Left ventricle myocardium superior (tissue), 1 donor: ENCODE measurements around the gene STN1. TPM values are rescaled to one million over a fixed set of nuclear protein-coding genes. Genes with fewer than 3 reads are reported as not detected.

Source experiments
- ATAC-seq: fragments of 200-7000 bp; cut with Tn5 transposase; one replicate; pipeline ENCODE4 v1.9.1; 2020; ENCODE audit warnings: mild to moderate bottlenecking, moderate library complexity
- DNase-seq: peaks from one replicate; pipeline ENCODE4 v3.0.0-alpha.2; 2020
- intact Hi-C: fragments of 100-400 bp; cut with micrococcal nuclease; formaldehyde crosslinking; loops from one replicate; pipeline ENCODE4 v1.11.0; 2022
- total RNA-seq: library from RNA; stranded (reverse); fragmentation: NEBNext Ultra II Directional; extraction: Animal tissue kit (Norgen Biotek cat#: 25700); gene quantifications from one replicate; pipeline ENCODE4 v1.2.1, GENCODE V29; 2021
- donor health status: DM: no; HTN: yes; CAD: no; lungs with severe emphysema.

STN1 gene
- total RNA-seq, 1 donor from 2014 or later = 33.2 TPM

DNA sequence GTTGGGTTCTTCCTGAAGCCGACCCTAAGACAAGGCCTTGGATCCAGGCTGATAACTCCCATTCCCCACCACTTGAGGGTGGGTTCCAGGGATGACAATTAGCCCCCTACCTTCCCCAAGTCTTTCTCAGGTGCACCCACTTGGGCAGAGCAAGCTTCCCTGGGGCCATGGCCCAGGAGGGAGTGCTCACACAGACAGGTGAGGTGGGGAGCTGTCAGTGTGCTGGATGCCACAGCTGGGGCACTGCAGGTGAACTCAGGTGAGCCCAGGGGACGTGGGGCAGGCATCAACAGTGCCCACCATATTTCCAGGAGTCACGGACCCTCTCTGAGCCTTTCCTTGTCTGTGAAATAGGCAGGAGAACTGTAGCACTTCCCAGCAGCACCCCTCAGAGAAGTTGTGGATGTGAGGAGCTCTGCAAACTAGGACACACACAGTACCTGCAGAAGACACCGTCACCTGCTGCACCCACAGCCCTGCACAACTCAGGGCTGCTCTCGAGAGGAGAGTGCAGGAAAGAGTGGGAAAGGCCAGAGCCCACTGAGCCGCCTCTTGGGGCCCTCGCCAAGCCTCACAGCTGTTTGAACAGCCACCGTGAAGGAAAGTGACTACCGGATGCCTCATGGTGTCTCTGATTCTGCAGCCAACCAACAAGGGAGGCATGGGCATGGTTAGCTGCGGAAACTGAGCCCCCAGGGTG, 80.5 kb downstream of the STN1 start:
- intact Hi-C loops = no loop called here
- ATAC-seq (no peak), DNase-seq (peak; percentile 20)

DNA sequence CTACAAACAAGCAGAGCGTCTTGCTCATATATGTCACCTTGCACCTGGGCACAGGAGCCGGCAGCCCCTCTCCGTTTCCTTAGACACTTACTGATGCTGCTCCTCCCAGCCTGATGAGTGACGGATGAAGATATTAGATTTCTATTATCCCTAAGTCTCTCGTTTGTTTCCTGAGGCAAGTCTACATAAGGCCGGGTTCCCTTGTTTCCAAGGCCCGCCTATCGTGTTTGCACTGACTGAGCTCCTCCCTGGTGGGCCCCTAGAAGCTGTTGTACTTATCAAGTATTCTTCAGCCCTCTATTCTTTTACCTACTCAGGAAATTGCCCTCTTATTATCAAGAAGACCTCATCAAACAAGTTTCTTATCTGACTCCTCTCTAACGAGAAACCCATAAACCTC, 81.1 kb downstream of the STN1 start:
- intact Hi-C loops = no loop called here
- no peak for ATAC-seq

DNA sequence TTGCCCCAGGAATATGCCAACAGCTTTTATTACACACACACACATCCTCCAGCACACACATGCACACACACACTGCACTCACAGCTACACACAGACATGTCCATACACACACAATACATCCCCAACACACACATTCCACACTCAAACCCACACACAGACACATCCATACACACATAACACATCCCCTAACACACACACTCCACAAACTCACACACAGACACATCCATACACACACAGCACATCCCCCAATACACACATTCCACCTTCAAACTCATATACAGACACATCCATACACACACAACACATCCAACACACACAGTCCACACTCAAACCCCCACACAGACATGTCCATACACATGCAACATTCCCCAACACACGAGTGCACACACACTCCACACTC, 81.7 kb downstream of the STN1 start:
- intact Hi-C loops = no loop called here
- ATAC-seq = no peak

More for the DNA sequence above, 81.1 kb downstream of the STN1 start:
- DNase-seq = no peak

DNA sequence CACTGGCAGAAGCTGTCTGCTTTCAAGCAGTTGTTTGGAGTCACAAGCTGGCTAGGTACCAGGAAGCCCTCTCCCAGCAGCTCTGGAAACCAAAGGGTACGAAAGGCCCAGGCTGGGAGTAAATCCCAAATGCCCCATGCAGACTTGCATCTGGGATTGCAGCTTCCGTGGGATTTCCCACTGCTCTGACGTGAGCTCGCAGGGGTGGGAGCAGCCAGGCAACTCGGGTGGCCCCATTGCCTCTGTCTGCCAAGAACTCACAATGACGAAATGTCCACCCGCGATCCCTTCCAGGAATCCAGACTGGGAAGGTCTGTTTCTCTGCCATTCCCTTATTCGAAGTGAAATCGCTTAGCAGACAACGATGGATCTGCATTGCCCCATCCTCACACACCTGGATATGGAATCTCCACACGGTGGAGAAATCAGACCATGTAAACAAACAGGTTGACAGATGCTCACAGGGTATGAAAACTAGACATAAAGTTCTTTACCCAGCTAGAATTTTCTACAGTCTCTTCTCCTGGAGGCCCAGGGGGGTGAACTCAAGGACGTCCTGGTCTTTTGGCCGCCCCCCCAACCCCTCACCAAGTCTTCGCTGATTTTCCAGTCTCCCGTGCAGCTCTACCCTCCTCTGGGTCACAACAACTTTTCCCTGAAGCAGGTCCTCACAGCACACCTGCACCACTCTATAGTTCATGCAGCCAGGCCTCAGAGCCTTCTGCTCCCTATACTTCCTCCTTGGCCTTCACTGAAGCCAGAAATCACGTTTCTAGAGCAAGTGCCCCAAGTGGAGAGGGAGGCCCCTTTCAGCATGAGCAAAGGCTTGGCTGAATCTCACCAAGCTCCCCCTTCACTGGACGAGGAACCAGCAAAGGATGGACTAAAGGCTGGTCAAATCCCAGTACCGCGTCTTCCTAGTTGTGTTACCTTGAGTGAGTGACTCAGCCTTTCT, 82.6 kb downstream of the STN1 start:
- DNase-seq (peak; percentile 84), ATAC-seq (peak; percentile 67)
- intact Hi-C loops = no loop called here

More for the DNA sequence above, 81.7 kb downstream of the STN1 start:
- no peak for DNase-seq

DNA sequence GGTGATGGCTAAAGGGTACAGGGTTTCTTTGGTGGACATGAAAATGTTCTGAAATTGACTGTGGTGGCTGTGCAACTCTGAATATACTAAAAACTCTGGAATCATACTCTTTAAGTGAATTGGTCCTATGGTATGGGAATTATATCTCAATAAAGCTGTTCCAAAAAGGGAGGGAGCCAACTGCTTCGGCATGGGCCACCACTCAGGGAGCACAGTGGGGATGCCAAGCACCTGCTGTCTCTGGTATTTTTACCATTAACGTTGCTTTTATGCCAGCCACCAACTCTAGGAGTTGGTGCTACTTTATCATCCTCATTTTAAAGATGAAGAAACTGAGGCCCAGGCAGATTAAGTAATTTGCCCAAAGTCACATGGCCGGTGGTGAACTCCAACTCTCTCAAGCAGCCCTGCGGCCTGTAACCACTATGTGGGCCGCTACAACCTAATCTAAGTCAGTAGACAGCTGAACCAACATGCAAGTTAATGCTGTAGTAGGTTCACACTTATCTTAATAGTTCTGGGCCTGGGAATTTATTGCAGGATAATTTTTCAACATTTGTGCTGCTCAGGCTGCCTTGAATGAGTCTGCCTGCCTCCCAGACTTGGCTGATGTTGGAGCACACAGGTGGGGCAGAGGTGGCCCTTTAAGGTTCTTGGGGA, 83.4 kb downstream of the STN1 start:
- ATAC-seq = peak; percentile 14
- DNase-seq = no peak
- intact Hi-C loops = no loop called here

DNA sequence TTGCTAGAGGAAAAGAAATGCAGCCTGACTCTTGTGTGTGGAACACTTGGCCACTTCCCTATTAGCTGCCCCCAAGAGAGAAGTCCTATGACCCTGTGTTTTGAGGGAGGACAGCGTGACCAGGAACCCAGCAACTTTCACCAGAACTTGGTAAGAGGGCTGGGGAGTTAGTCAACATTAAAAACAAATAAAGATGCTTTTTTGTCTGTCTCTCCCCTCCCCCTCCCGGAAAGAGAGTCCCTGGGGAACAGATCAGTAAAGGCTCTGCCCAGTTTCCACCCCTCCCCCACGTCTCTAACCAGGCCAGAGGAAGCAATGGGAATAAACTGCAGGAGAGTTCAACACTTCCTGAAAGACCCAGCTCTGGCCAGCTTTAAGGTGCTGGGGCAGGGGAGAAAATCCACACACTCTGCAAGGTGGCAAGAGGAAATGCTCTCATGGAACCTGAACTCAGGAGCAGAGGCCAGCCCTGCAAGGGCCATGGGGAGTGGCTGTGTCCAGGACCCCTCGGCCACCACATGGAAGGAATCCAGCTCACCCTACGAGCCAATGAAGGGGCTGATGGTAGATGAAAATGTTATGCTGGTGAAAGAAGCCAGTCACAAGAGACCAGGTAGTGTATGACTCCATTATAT, 84.1 kb downstream of the STN1 start:
- DNase-seq (peak; percentile 63), ATAC-seq (peak; percentile 67)
- intact Hi-C loops = no loop called here

DNA sequence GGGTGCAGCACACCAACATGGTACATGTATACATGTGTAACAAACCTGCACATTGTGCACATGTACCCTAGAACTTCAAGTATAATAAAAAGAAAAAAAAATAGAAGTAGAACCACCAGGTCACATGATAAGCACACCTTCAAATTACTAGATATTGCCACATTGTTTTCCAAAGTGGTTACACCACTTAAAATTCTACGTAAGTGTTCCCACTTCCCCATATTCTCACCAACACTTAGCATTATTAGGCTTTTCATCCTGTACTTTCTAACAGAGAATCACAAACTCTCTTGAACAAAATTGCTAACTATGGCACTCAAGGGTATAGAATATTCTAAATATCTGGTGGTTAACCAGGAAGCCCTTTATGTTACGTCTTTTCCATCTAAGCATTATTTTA, 85.2 kb downstream of the STN1 start:
- intact Hi-C loops = no loop called here
- no peak for DNase-seq
- ATAC-seq = no peak

Other genes starting within 250 kb of the STN1 start
- gene SH3PXD2A, start 62.6 kb downstream of the STN1 start, total RNA-seq = 28.6 TPM
- gene SLK, start 49.0 kb upstream of the STN1 start, total RNA-seq = 31.0 TPM
- 0.32 TPM for gene COL17A1, start 167.7 kb upstream of the STN1 start, total RNA-seq
- 5.2 TPM for gene SFR1, start 204.0 kb upstream of the STN1 start, total RNA-seq